ENCODE data around the gene IFRD2.

GRCh38 chr3:50316657-50317242, 24.5 kb upstream of the IFRD2 start:
- no peak for TF ChIP-seq CTCF (IDR thresholded peaks at IDR 0.05)
- TF ChIP-seq POLR2A (IDR thresholded peaks at IDR 0.05), result peak; percentile 43 to 60
